Sigmoid colon (tissue), 7 donors: ENCODE results near the gene GIMAP7. TPM values are rescaled to one million over a fixed set of nuclear protein-coding genes. Genes with fewer than 3 reads are reported as not detected.
A peak's percentile ranks its signal among the peaks of the same experiment; 100 is the strongest.

Source experiments
- DNase-seq: peaks from one replicate; pipeline ENCODE4 v3.0.0-alpha.2; 2019
- H3K27ac ChIP-seq, 4 donors: fragments of 200-600 bp; sonication (generic); one replicate each; pipeline ENCODE4 v1.5.1; 2016 to 2019; ENCODE audit warnings: mild to moderate bottlenecking in 1 of 4
- H3K27me3 ChIP-seq, 3 donors: fragments of 200-600 bp; sonication (generic); one replicate each; pipeline ENCODE4 v1.5.1; 2019; ENCODE audit warnings: mild to moderate bottlenecking in 1 of 3
- H3K36me3 ChIP-seq, 4 donors: fragments of 200-600 bp; sonication (generic); one replicate each; pipeline ENCODE4 v1.5.1; 2016 to 2019
- H3K4me1 ChIP-seq, 4 donors: fragments of 200-600 bp; sonication (generic); one replicate each; pipeline ENCODE4 v1.5.1; 2017 to 2019
- H3K4me3 ChIP-seq, 4 donors: fragments of 200-600 bp; sonication (generic); one replicate each; pipeline ENCODE4 v1.5.1; 2017 to 2019; ENCODE audit warnings: mild to moderate bottlenecking in 2 of 4, moderate library complexity in 1 of 4
- H3K9me3 ChIP-seq, 4 donors: fragments of 200-600 bp in 3 of 4; sonication (generic) in 3 of 4; one replicate each; pipeline versions ENCODE4 v1.5.1 to v1.6.1; 2013 to 2019
- EP300 ChIP-seq, 4 donors: sonication (generic); formaldehyde crosslinking; IDR thresholded peaks; one replicate each; pipeline ENCODE4 v1.6.1; 2017; ENCODE audit warnings: antibody characterized with exemption in 4 of 4
- POLR2A ChIP-seq, 2 donors: fragments of 450-650 bp; IDR thresholded peaks; one replicate each; pipeline ENCODE4 v1.6.1; 2016; ENCODE audit warnings: antibody characterized with exemption in 2 of 2, mild to moderate bottlenecking in 2 of 2, moderate library complexity in 2 of 2
- POLR2AphosphoS5 ChIP-seq, 4 donors: sonication (generic); formaldehyde crosslinking; IDR thresholded peaks; one replicate each; pipeline ENCODE4 v1.6.1; 2017; ENCODE audit warnings: antibody characterized with exemption in 4 of 4
- WGBS, 2 donors: extraction: QIAGEN DNeasy Blood & Tissue Kit; methylation state at CpG; one replicate each; pipeline ENCODE4 v1.1.7; 2013; 5-methylcytosine and 5-hydroxymethylcytosine counted together
- intact Hi-C: fragments of 100-400 bp; cut with DNase I; formaldehyde crosslinking; loops from one replicate; pipeline ENCODE4 v1.15.1; 2023
- polyA plus RNA-seq, 3 donors: library from polyadenylated mRNA; stranded (reverse); fragments of 200-250 nt; gene quantifications; one replicate each; pipeline ENCODE4 v1.2.3, GENCODE V29; 2013
- total RNA-seq, 4 donors: library from RNA; depleted of rRNA; stranded (reverse); fragments of >200 nt; gene quantifications; one replicate each; pipeline ENCODE4 v1.1.0, GENCODE V29; 2016
- TF ChIP-seq, protein P1 (sequence below), 4 experiments: fragments of 450-650 bp in 3 of 4; fragments of 200-600 bp in 1 of 4; IDR thresholded peaks; one replicate each; pipeline ENCODE4 v1.5.1; 2016 to 2019; ENCODE audit warnings: antibody characterized with exemption in 4 of 4, mild to moderate bottlenecking in 3 of 4, moderate library complexity in 2 of 4
- donor health status: healthy with polysubstance abuse.
- donor health status: Bipolar disorder and iron deficiency.
- donor health status: healthy.

GIMAP7 gene
- total and polyA plus RNA-seq, 7 donors: 8.6 to 42.9 (median 12.6) TPM

- peaks cover 0 to 12% (median 0%) of the 10 kb centered on the region in 4 donors for H3K4me1 ChIP-seq
- DNase-seq: no peak
- H3K27me3 ChIP-seq: no peaks in the 10 kb centered on the region
- intact Hi-C loops: no loop called here
- H3K27ac ChIP-seq: no peak overlapping the region
- H3K4me3 ChIP-seq: no peak overlapping the region
- TF ChIP-seq, protein P1, sequence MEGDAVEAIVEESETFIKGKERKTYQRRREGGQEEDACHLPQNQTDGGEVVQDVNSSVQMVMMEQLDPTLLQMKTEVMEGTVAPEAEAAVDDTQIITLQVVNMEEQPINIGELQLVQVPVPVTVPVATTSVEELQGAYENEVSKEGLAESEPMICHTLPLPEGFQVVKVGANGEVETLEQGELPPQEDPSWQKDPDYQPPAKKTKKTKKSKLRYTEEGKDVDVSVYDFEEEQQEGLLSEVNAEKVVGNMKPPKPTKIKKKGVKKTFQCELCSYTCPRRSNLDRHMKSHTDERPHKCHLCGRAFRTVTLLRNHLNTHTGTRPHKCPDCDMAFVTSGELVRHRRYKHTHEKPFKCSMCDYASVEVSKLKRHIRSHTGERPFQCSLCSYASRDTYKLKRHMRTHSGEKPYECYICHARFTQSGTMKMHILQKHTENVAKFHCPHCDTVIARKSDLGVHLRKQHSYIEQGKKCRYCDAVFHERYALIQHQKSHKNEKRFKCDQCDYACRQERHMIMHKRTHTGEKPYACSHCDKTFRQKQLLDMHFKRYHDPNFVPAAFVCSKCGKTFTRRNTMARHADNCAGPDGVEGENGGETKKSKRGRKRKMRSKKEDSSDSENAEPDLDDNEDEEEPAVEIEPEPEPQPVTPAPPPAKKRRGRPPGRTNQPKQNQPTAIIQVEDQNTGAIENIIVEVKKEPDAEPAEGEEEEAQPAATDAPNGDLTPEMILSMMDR (IDR thresholded peaks at IDR 0.05): no peak
- TF ChIP-seq POLR2A (IDR thresholded peaks at IDR 0.05) (no peak), EP300 (IDR thresholded peaks at IDR 0.05) (no peak), POLR2AphosphoS5 (IDR thresholded peaks at IDR 0.05) (no peak)
- H3K9me3 ChIP-seq: peaks cover 0 to 3% (median 0%) of the 10 kb centered on the region in 4 donors
- no peaks in the 10 kb centered on the region for H3K36me3 ChIP-seq
- 80 to 83% methylated on average over 3 of the region's 3 CpGs for WGBS, 2 donors
These were observed 51.5 kb downstream of the GIMAP7 start for GRCh38 chr7:150566123-150566522.

- intact Hi-C loops: no loop called here
- no peaks in the 10 kb centered on the region for H3K9me3 ChIP-seq
- 79 to 91% methylated on average over 1 of the region's 1 CpG for WGBS, 2 donors
- H3K36me3 ChIP-seq: no peaks in the 10 kb centered on the region
- H3K4me1 ChIP-seq: peaks cover 0 to 12% (median 0%) of the 10 kb centered on the region in 4 donors
- no peak overlapping the region for H3K4me3 ChIP-seq
- no peak for DNase-seq
- no peaks in the 10 kb centered on the region for H3K27me3 ChIP-seq
- TF ChIP-seq, protein P1 (IDR thresholded peaks at IDR 0.05): no peak
- TF ChIP-seq POLR2A (IDR thresholded peaks at IDR 0.05) (no peak), POLR2AphosphoS5 (IDR thresholded peaks at IDR 0.05) (no peak), EP300 (IDR thresholded peaks at IDR 0.05) (no peak)
- peak overlapping the region in 1 of 4 donors; percentile 17 for H3K27ac ChIP-seq
These were observed 51.9 kb downstream of the GIMAP7 start for GRCh38 chr7:150566572-150566971.

GRCh38 chr7:150567169-150567568, 52.5 kb downstream of the GIMAP7 start, which contains the start of gene GIMAP4:
TSS of gene GIMAP4 (plus strand) at chr7:150567390. CDS start at chr7:150569902, 2,512 bp downstream.
- Histone ChIP-seq H3K27me3 (no peaks in the 10 kb centered on the region), H3K4me3 (peak within 1 kb of the TSS; percentile 6 to 39 (median 30)), H3K36me3 (no peaks in the 10 kb centered on the region), H3K27ac (peak within 1 kb of the TSS; percentile 52 to 62 (median 56)), H3K9me3 (no peaks in the 10 kb centered on the region), H3K4me1 (peaks cover 0 to 12% (median 0%) of the 10 kb centered on the region in 4 donors)
- WGBS, 2 donors: 47 to 72% methylated on average over 9 of the region's 9 CpGs
- TF ChIP-seq EP300 (IDR thresholded peaks at IDR 0.05) (no peak), POLR2AphosphoS5 (IDR thresholded peaks at IDR 0.05) (peak; percentile 18 to 75 (median 29))
- no peak for DNase-seq
- intact Hi-C loops: no loop called here

GRCh38 chr7:150567871-150568301, 53.2 kb downstream of the GIMAP7 start:
- 50 to 73% methylated on average over 3 of the region's 3 CpGs for WGBS, 2 donors
- Histone ChIP-seq H3K4me3 (peak overlapping the region; percentile 6 to 39 (median 30)), H3K36me3 (no peaks in the 10 kb centered on the region), H3K27me3 (no peaks in the 10 kb centered on the region), H3K4me1 (peaks cover 0 to 12% (median 0%) of the 10 kb centered on the region in 4 donors), H3K9me3 (no peaks in the 10 kb centered on the region), H3K27ac (peak overlapping the region; percentile 52 to 62 (median 56))
- no peak for DNase-seq
- intact Hi-C loops: no loop called here
- TF ChIP-seq, protein P1 (IDR thresholded peaks at IDR 0.05): no peak
- TF ChIP-seq EP300 (IDR thresholded peaks at IDR 0.05) (no peak), POLR2AphosphoS5 (IDR thresholded peaks at IDR 0.05) (no peak), POLR2A (IDR thresholded peaks at IDR 0.05) (no peak)

GRCh38 chr7:150568714-150569113, 54.0 kb downstream of the GIMAP7 start:
- Histone ChIP-seq H3K4me1 (peaks cover 0 to 6% (median 0%) of the 10 kb centered on the region in 4 donors), H3K27ac (peak overlapping the region in 3 of 4 donors; percentile 52 to 62 (median 54)), H3K36me3 (no peaks in the 10 kb centered on the region), H3K4me3 (peak overlapping the region in 3 of 4 donors; percentile 28 to 39 (median 32)), H3K9me3 (no peaks in the 10 kb centered on the region), H3K27me3 (no peaks in the 10 kb centered on the region)
- no peak for DNase-seq
- WGBS, 2 donors: 72 to 87% methylated on average over 2 of the region's 2 CpGs
- TF ChIP-seq, protein P1 (IDR thresholded peaks at IDR 0.05): no peak
- no peak for TF ChIP-seq POLR2AphosphoS5 (IDR thresholded peaks at IDR 0.05)
- no peak for TF ChIP-seq POLR2A (IDR thresholded peaks at IDR 0.05)
- TF ChIP-seq EP300 (IDR thresholded peaks at IDR 0.05): no peak
- intact Hi-C loops: no loop called here
